Limb (tissue), 2 donors: ENCODE measurements around the gene PRICKLE2.

Experiments
- DNase-seq, 2 donors: peaks; one replicate each; pipeline ENCODE4 v3.0.0-alpha.2; 2016; ENCODE audit errors: extremely low spot score in 2 of 2

The PRICKLE2 gene

GRCh38 chr3:64049136-64049535 lies 176.1 kb downstream of the PRICKLE2 start:
- no peak for DNase-seq

- no peak for DNase-seq
Observed at GRCh38 chr3:64048631-64049061, 176.6 kb downstream of the PRICKLE2 start.

GRCh38 chr3:64047787-64048186 lies 177.5 kb downstream of the PRICKLE2 start:
- DNase-seq: no peak

GRCh38 chr3:64046996-64047594 lies 178.2 kb downstream of the PRICKLE2 start:
- no peak for DNase-seq

- DNase-seq: no peak
Observed at GRCh38 chr3:64046592-64046991, 178.7 kb downstream of the PRICKLE2 start.

- DNase-seq: no peak
Observed at GRCh38 chr3:64042952-64043351, 182.3 kb downstream of the PRICKLE2 start.
